Spleen (tissue), 11 donors: ENCODE results near the gene SLCO4A1. TPM values are rescaled to one million over a fixed set of nuclear protein-coding genes. Genes with fewer than 3 reads are reported as not detected.

Experiments used
- DNase-seq: peaks from one replicate; pipeline ENCODE4 v3.0.0-alpha.2; 2020
- H3K27ac ChIP-seq, 8 donors: fragments of 200-600 bp; sonication (generic) in 7 of 8; 1 replicate in 4 of 8; 2 replicates in 4 of 8; pipeline versions ENCODE4 v1.5.0 to v1.8.0; 2016 to 2021; ENCODE audit warnings: inconsistent platforms in 4 of 8, mild to moderate bottlenecking in 4 of 8, moderate library complexity in 1 of 8
- H3K27me3 ChIP-seq, 7 donors: fragments of 200-600 bp; sonication (generic) in 6 of 7; replicated peaks in 1 of 7; 1 replicate in 4 of 7; 2 replicates in 3 of 7; pipeline versions ENCODE4 v1.5.0 to v1.8.0; 2016 to 2021; ENCODE audit warnings: inconsistent platforms in 3 of 7, mild to moderate bottlenecking in 1 of 7
- H3K36me3 ChIP-seq, 6 donors: fragments of 200-600 bp; sonication (generic) in 5 of 6; 1 replicate in 4 of 6; 2 replicates in 2 of 6; pipeline versions ENCODE4 v1.5.0 to v1.8.0; 2016 to 2021; ENCODE audit warnings: inconsistent platforms in 2 of 6
- H3K4me1 ChIP-seq, 6 donors: fragments of 200-600 bp; sonication (generic) in 5 of 6; 1 replicate in 3 of 6; 2 replicates in 3 of 6; pipeline versions ENCODE4 v1.5.0 to v1.8.0; 2016 to 2021; ENCODE audit warnings: inconsistent platforms in 3 of 6
- H3K4me3 ChIP-seq, 8 donors: fragments of 200-600 bp; sonication (generic) in 7 of 8; 1 replicate in 4 of 8; 2 replicates in 4 of 8; pipeline versions ENCODE4 v1.5.0 to v1.8.0; 2016 to 2021; ENCODE audit warnings: inconsistent platforms in 4 of 8, mild to moderate bottlenecking in 4 of 8, moderate library complexity in 2 of 8
- H3K9me3 ChIP-seq, 8 donors: fragments of 200-600 bp; sonication (generic) in 7 of 8; 1 replicate in 4 of 8; 2 replicates in 4 of 8; pipeline versions ENCODE4 v1.5.0 to v1.8.0; 2016 to 2021; ENCODE audit warnings: inconsistent platforms in 4 of 8
- CTCF ChIP-seq, 11 experiments: fragments of 200-600 bp in 7 of 11; fragments of 450-650 bp in 4 of 11; sonication (generic) in 4 of 11; IDR thresholded peaks in 8 of 11; conservative IDR thresholded peaks in 3 of 11; 1 replicate in 7 of 11; 2 replicates in 4 of 11; pipeline versions ENCODE4 v1.4.0 to v1.8.0; 2016 to 2021; ENCODE audit warnings: antibody characterized with exemption in 11 of 11, inconsistent platforms in 4 of 11, mild to moderate bottlenecking in 1 of 11
- POLR2A ChIP-seq, 3 donors: fragments of 450-650 bp; IDR thresholded peaks; one replicate each; pipeline ENCODE4 v1.5.1; 2017; ENCODE audit warnings: antibody characterized with exemption in 3 of 3, mild to moderate bottlenecking in 1 of 3
- POLR2AphosphoS5 ChIP-seq, 3 donors: sonication (generic); formaldehyde crosslinking; IDR thresholded peaks; one replicate each; pipeline ENCODE4 v1.5.1; 2017; ENCODE audit warnings: antibody characterized with exemption in 3 of 3
- WGBS, 5 donors: extraction: QIAGEN DNeasy Blood & Tissue Kit in 3 of 5; methylation state at CpG; one replicate each; pipeline versions ENCODE4 v1.1.5 to v1.1.7; 2013 to 2018; 5-methylcytosine and 5-hydroxymethylcytosine counted together
- intact Hi-C: fragments of 100-400 bp; cut with DNase I; formaldehyde crosslinking; loops from one replicate; pipeline ENCODE4 v1.15.0; 2023; ENCODE audit warnings: low total_unique reads
- polyA plus RNA-seq, 3 donors: library from polyadenylated mRNA; stranded (reverse); fragments of 200-250 nt; gene quantifications; one replicate each; pipeline ENCODE4 v1.2.1, GENCODE V29; 2013
- total RNA-seq, 7 donors: library from RNA; depleted of rRNA in 3 of 7; stranded (reverse); fragments of >200 nt in 3 of 7; fragmentation: NEBNext Ultra II Directional in 4 of 7; extraction: Animal tissue kit (Norgen Biotek cat#: 25700) in 4 of 7; gene quantifications; one replicate each; pipeline versions ENCODE4 v1.1.0 to v1.2.1, GENCODE V29; 2016 to 2021
- donor health status: healthy with polysubstance abuse.
- donor health status: DM: no; HTN: no; CAD: no; lungs with moderate emphysema.
- donor health status: DM: no; HTN: no; CAD: no.
- donor health status: Bipolar disorder and iron deficiency.
- donor health status: healthy.
- donor health status: DM: no; HTN: no; CAD: no.
- donor health status: DM: yes; HTN: yes; CAD: no.

Gene SLCO4A1
- total and polyA plus RNA-seq, 10 donors: 2.9 to 16.3 (median 7.0) TPM

- peaks cover 21 to 80% (median 49%) of the 10 kb centered on the region in 6 donors for H3K4me1 ChIP-seq
Observed at GRCh38 chr20:62601172-62601571, 41.1 kb upstream of the SLCO4A1 start.

GRCh38 chr20:62601714-62602113 is 40.6 kb upstream of the SLCO4A1 start:
- TF ChIP-seq CTCF (IDR thresholded peaks at IDR 0.05 in 8 of 11, conservative IDR thresholded peaks at IDR 0.05 in 3 of 11) (no peak), POLR2AphosphoS5 (IDR thresholded peaks at IDR 0.05) (no peak), POLR2A (IDR thresholded peaks at IDR 0.05) (no peak)
- Histone ChIP-seq H3K4me1 (peaks cover 27 to 80% (median 50%) of the 10 kb centered on the region in 6 donors), H3K27ac (peak overlapping the region in 7 of 8 donors; percentile 84 to 96 (median 89)), H3K4me3 (peak overlapping the region in 1 of 8 donors; percentile 59), H3K36me3 (no peaks in the 10 kb centered on the region), H3K27me3 (peaks cover 0 to 39% (median 3%) of the 10 kb centered on the region in 7 donors), H3K9me3 (no peaks in the 10 kb centered on the region)
- 39 to 79% (median 62%) methylated on average over 3 of the region's 3 CpGs for WGBS, 5 donors
- intact Hi-C loops: no loop called here
- no peak for DNase-seq

More at GRCh38 chr20:62601172-62601571, 41.1 kb upstream of the SLCO4A1 start:
- Histone ChIP-seq H3K4me3 (peak overlapping the region in 1 of 8 donors; percentile 59), H3K27ac (peak overlapping the region in 4 of 8 donors; percentile 84 to 96 (median 92)), H3K27me3 (peaks cover 0 to 42% (median 8%) of the 10 kb centered on the region in 7 donors), H3K36me3 (no peaks in the 10 kb centered on the region), H3K9me3 (no peaks in the 10 kb centered on the region)
- 60 to 83% (median 71%) methylated on average over 6 of the region's 6 CpGs for WGBS, 5 donors
- TF ChIP-seq POLR2A (IDR thresholded peaks at IDR 0.05) (no peak), POLR2AphosphoS5 (IDR thresholded peaks at IDR 0.05) (no peak), CTCF (IDR thresholded peaks at IDR 0.05 in 8 of 11, conservative IDR thresholded peaks at IDR 0.05 in 3 of 11) (no peak)
- intact Hi-C loops: no loop called here
- DNase-seq: no peak

- no peaks in the 10 kb centered on the region for H3K36me3 ChIP-seq
- intact Hi-C loops: no loop called here
- H3K4me3 ChIP-seq: peak overlapping the region in 3 of 8 donors; percentile 10 to 59 (median 16)
- TF ChIP-seq POLR2A (IDR thresholded peaks at IDR 0.05) (no peak), POLR2AphosphoS5 (IDR thresholded peaks at IDR 0.05) (peak in 2 of 3 donors; percentile 21 to 43), CTCF (IDR thresholded peaks at IDR 0.05 in 8 of 11, conservative IDR thresholded peaks at IDR 0.05 in 3 of 11) (no peak)
- H3K4me1 ChIP-seq: peaks cover 29 to 87% (median 58%) of the 10 kb centered on the region in 6 donors
- WGBS, 5 donors: 14 to 33% (median 24%) methylated on average over 10 of the region's 10 CpGs
- DNase-seq: peak; percentile 90
- H3K27me3 ChIP-seq: peaks cover 0 to 35% (median 0%) of the 10 kb centered on the region in 7 donors
- no peaks in the 10 kb centered on the region for H3K9me3 ChIP-seq
- H3K27ac ChIP-seq: peak overlapping the region; percentile 72 to 96 (median 88)
Observed at GRCh38 chr20:62602550-62602949, 39.8 kb upstream of the SLCO4A1 start.

- Histone ChIP-seq H3K27ac (peak overlapping the region; percentile 72 to 96 (median 88)), H3K9me3 (no peaks in the 10 kb centered on the region), H3K27me3 (peaks cover 0 to 30% (median 0%) of the 10 kb centered on the region in 7 donors), H3K4me3 (peak overlapping the region in 4 of 8 donors; percentile 13 to 59 (median 16)), H3K4me1 (peaks cover 29 to 94% (median 59%) of the 10 kb centered on the region in 6 donors), H3K36me3 (no peaks in the 10 kb centered on the region)
- intact Hi-C loops: no loop called here
- 5 to 12% (median 10%) methylated on average over 11 to 26 of the region's 26 CpGs for WGBS, 5 donors
- peak; percentile 94 for DNase-seq
- TF ChIP-seq CTCF (IDR thresholded peaks at IDR 0.05 in 8 of 11, conservative IDR thresholded peaks at IDR 0.05 in 3 of 11): peak in 2 of 11 experiments; percentile 17 to 30
- peak; percentile 42 to 76 (median 51) for TF ChIP-seq POLR2AphosphoS5 (IDR thresholded peaks at IDR 0.05)
- TF ChIP-seq POLR2A (IDR thresholded peaks at IDR 0.05): no peak
Observed at GRCh38 chr20:62603021-62603906, 39.0 kb upstream of the SLCO4A1 start.
